ENCODE measurements around the gene CASP7.

The CASP7 gene

DNA sequence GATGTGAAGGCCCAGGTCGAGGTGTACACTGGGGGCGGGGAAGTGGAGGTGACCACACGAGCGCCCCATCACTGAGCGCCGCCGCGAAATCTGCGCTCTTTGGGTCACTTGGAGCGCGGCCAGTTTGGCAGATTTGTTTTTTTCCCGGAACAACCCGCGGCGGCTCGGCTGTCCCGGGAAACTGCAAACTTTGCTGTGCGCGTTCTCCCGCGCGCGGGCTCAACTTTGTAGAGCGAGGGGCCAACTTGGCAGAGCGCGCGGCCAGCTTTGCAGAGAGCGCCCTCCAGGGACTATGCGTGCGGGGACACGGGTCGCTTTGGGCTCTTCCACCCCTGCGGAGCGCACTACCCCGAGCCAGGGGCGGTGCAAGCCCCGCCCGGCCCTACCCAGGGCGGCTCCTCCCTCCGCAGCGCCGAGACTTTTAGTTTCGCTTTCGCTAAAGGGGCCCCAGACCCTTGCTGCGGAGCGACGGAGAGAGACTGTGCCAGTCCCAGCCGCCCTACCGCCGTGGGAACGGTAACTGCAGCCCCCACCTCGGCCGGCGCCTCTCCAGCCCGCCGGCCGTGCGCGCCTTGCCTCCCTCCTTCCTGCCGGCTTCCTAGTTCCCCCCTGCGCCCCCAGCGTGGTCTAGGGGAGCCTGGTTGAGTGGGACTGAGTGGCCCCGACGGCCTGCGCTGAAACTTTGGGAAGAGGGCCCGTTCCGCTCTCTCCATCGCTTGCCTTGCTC, at the start of gene CASP7:
CASP7 (plus strand) TSS at position 450 of the 727 bp plus-strand sequence. CDS start 17,582 bp downstream, outside the sequence.
- peaks cover 27% of the 10 kb centered on the region for H3K9me3 Mint-ChIP-seq
- TF ChIP-seq, protein P1, sequence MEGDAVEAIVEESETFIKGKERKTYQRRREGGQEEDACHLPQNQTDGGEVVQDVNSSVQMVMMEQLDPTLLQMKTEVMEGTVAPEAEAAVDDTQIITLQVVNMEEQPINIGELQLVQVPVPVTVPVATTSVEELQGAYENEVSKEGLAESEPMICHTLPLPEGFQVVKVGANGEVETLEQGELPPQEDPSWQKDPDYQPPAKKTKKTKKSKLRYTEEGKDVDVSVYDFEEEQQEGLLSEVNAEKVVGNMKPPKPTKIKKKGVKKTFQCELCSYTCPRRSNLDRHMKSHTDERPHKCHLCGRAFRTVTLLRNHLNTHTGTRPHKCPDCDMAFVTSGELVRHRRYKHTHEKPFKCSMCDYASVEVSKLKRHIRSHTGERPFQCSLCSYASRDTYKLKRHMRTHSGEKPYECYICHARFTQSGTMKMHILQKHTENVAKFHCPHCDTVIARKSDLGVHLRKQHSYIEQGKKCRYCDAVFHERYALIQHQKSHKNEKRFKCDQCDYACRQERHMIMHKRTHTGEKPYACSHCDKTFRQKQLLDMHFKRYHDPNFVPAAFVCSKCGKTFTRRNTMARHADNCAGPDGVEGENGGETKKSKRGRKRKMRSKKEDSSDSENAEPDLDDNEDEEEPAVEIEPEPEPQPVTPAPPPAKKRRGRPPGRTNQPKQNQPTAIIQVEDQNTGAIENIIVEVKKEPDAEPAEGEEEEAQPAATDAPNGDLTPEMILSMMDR (IDR thresholded peaks at IDR 0.05): no peak
- peaks cover 20% of the 10 kb centered on the region for H3K36me3 Mint-ChIP-seq (ENCODE audit: low read depth)
- H3K4me3 Mint-ChIP-seq: peak within 1 kb of the TSS; percentile 90
- peaks cover 19% of the 10 kb centered on the region for H3K4me1 Mint-ChIP-seq
- H3K27me3 Mint-ChIP-seq (ENCODE audit: low read depth, poor library complexity): peaks cover 6% of the 10 kb centered on the region
- peak; percentile 81 for DNase-seq
- H3K27ac Mint-ChIP-seq: peak within 1 kb of the TSS; percentile 82

DNA sequence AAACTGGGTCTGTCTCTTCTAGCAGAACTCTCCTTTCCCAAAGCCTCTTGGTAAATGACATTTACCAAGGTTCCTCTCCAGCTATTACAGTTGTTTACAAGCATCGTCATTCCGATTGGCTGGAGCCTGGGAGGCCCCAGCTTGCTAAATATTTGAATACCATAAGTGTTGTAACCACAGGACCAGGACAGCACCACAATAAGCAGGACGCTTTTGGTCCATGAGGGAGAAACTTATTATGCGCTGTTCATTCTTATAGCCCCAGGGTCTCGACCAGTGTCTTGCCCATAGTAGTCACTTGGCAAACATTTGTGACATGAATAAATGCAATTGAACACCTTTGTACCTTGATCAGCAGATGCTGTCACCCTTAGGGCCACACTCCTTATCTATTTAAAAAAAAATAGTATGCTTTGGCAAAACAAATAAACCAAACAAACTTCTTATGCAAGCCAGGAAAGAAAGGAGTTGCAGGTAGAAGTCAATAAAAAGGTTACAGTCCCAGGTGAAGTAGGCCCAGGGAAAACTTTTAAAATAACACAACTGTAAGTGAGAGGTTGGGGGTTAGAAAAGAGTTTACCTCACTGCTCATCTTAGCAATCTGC, 48.7 kb upstream of the CASP7 start:
- peaks cover 15% of the 10 kb centered on the region for H3K27me3 Mint-ChIP-seq (ENCODE audit: low read depth, poor library complexity)
- no peak for DNase-seq
- no peaks in the 10 kb centered on the region for H3K36me3 Mint-ChIP-seq (ENCODE audit: low read depth)
- no peak overlapping the region for H3K27ac Mint-ChIP-seq
- H3K4me3 Mint-ChIP-seq: no peak overlapping the region
- TF ChIP-seq, protein P1 (IDR thresholded peaks at IDR 0.05): no peak
- H3K4me1 Mint-ChIP-seq: peaks cover 8% of the 10 kb centered on the region
- H3K9me3 Mint-ChIP-seq: peaks cover 9% of the 10 kb centered on the region

- peaks cover 8% of the 10 kb centered on the region for H3K4me1 Mint-ChIP-seq
- H3K36me3 Mint-ChIP-seq (ENCODE audit: low read depth): no peaks in the 10 kb centered on the region
- H3K9me3 Mint-ChIP-seq: peaks cover 9% of the 10 kb centered on the region
- TF ChIP-seq, protein P1 (IDR thresholded peaks at IDR 0.05): no peak
- H3K4me3 Mint-ChIP-seq: no peak overlapping the region
- H3K27me3 Mint-ChIP-seq (ENCODE audit: low read depth, poor library complexity): peaks cover 14% of the 10 kb centered on the region
- no peak overlapping the region for H3K27ac Mint-ChIP-seq
- DNase-seq: no peak
These were observed 47.9 kb upstream of the CASP7 start for GRCh38 chr10:113631684-113632367.

GRCh38 chr10:113639966-113640365, 39.7 kb upstream of the CASP7 start:
- no peak for DNase-seq
- TF ChIP-seq, protein P1 (IDR thresholded peaks at IDR 0.05): no peak
- H3K27me3 Mint-ChIP-seq (ENCODE audit: low read depth, poor library complexity): peaks cover 8% of the 10 kb centered on the region
- peaks cover 2% of the 10 kb centered on the region for H3K9me3 Mint-ChIP-seq
- H3K36me3 Mint-ChIP-seq (ENCODE audit: low read depth): no peaks in the 10 kb centered on the region
- no peak overlapping the region for H3K4me3 Mint-ChIP-seq
- H3K27ac Mint-ChIP-seq: no peak overlapping the region
- peaks cover 13% of the 10 kb centered on the region for H3K4me1 Mint-ChIP-seq

- H3K27me3 Mint-ChIP-seq (ENCODE audit: low read depth, poor library complexity): no peaks in the 10 kb centered on the region
These were observed 38.0 kb upstream of the CASP7 start for GRCh38 chr10:113641702-113642101.

More at GRCh38 chr10:113641702-113642101, 38.0 kb upstream of the CASP7 start:
- no peak overlapping the region for H3K27ac Mint-ChIP-seq
- H3K4me1 Mint-ChIP-seq: peaks cover 25% of the 10 kb centered on the region
- H3K4me3 Mint-ChIP-seq: no peak overlapping the region
- H3K9me3 Mint-ChIP-seq: no peaks in the 10 kb centered on the region
- DNase-seq: no peak
- TF ChIP-seq, protein P1 (IDR thresholded peaks at IDR 0.05): no peak
- no peaks in the 10 kb centered on the region for H3K36me3 Mint-ChIP-seq (ENCODE audit: low read depth)
